Astrocyte (in vitro differentiated cells and primary cell): ENCODE results near the gene DTD2. TPM values are rescaled to one million over a fixed set of nuclear protein-coding genes. Genes with fewer than 3 reads are reported as not detected.

Experiments
- DNase-seq: peaks from one replicate; pipeline ENCODE4 v3.0.0-alpha.2; 2010; ENCODE audit warnings: low read depth
- FAIRE-seq: peaks from 2 replicates; lab custom pipeline; 2011; peaks lifted over from hg19 to GRCh38; lab: Jason Lieb, UNC
- H2AFZ ChIP-seq: 2 replicates; pipeline ENCODE4 v1.6.0; 2012; ENCODE audit warnings: low read depth, low read length, inconsistent platforms
- H3K27ac ChIP-seq: 2 replicates; pipeline ENCODE4 v1.5.1; 2011; ENCODE audit warnings: low read depth, low read length, inconsistent platforms
- H3K27me3 ChIP-seq: 2 replicates; pipeline ENCODE4 v1.6.0; 2011; ENCODE audit warnings: low read length, inconsistent platforms; ENCODE audit not compliant: insufficient read depth
- H3K36me3 ChIP-seq: 2 replicates; pipeline ENCODE4 v1.5.1; 2011; ENCODE audit warnings: low read length, inconsistent platforms; ENCODE audit not compliant: insufficient read depth
- H3K4me1 ChIP-seq: 2 replicates; pipeline ENCODE4 v1.5.1; 2011; ENCODE audit warnings: low read length, inconsistent platforms; ENCODE audit not compliant: insufficient read depth
- H3K4me2 ChIP-seq: 2 replicates; pipeline ENCODE4 v1.6.0; 2012; ENCODE audit warnings: low read length, inconsistent platforms
- H3K4me3 ChIP-seq: 2 replicates; pipeline ENCODE4 v1.5.1; 2011; ENCODE audit warnings: low read depth, mild to moderate bottlenecking, low read length, inconsistent platforms; ENCODE audit not compliant: insufficient read depth
- H3K79me2 ChIP-seq: 2 replicates; pipeline ENCODE4 v1.6.0; 2012; ENCODE audit warnings: mild to moderate bottlenecking, low read length, inconsistent platforms; ENCODE audit not compliant: insufficient read depth
- H3K9ac ChIP-seq: 2 replicates; pipeline ENCODE4 v1.6.0; 2012; ENCODE audit warnings: mild to moderate bottlenecking, low read length, inconsistent platforms
- H3K9me3 ChIP-seq: 2 replicates; pipeline ENCODE4 v1.5.1; 2012; ENCODE audit warnings: low read depth, mild to moderate bottlenecking, low read length, inconsistent platforms; ENCODE audit not compliant: insufficient read depth
- H4K20me1 ChIP-seq: 2 replicates; pipeline ENCODE4 v1.6.0; 2012; ENCODE audit warnings: low read length, inconsistent platforms; ENCODE audit not compliant: insufficient read depth
- H3K27ac Mint-ChIP-seq: one replicate; pipeline ENCODE4 v1.8.0; 2021; ENCODE audit warnings: mild to moderate bottlenecking, mixed read lengths; ENCODE audit not compliant: unreplicated experiment
- H3K27me3 Mint-ChIP-seq: one replicate; pipeline ENCODE4 v1.8.0; 2021; ENCODE audit warnings: low read depth, mixed read lengths; ENCODE audit not compliant: unreplicated experiment
- H3K36me3 Mint-ChIP-seq: one replicate; pipeline ENCODE4 v1.8.0; 2021; ENCODE audit warnings: low read depth, mixed read lengths; ENCODE audit not compliant: unreplicated experiment
- H3K4me1 Mint-ChIP-seq: one replicate; pipeline ENCODE4 v1.8.0; 2021; ENCODE audit warnings: low read depth, mixed read lengths; ENCODE audit not compliant: unreplicated experiment
- H3K4me3 Mint-ChIP-seq: one replicate; pipeline ENCODE4 v1.8.0; 2021; ENCODE audit warnings: mild to moderate bottlenecking, moderate library complexity, mixed read lengths; ENCODE audit not compliant: unreplicated experiment
- H3K9me3 Mint-ChIP-seq: one replicate; pipeline ENCODE4 v1.8.0; 2021; ENCODE audit warnings: mild to moderate bottlenecking, mixed read lengths; ENCODE audit not compliant: unreplicated experiment
- EZH2 ChIP-seq: IDR thresholded peaks from 2 replicates; pipeline ENCODE4 v1.6.1; 2012; ENCODE audit warnings: mild to moderate bottlenecking, low read length, inconsistent platforms; ENCODE audit not compliant: insufficient read depth
- total RNA-seq: library from RNA; stranded (reverse); gene quantifications from 2 replicates; pipeline ENCODE4 v1.2.1, GENCODE V29; 2021
- TF ChIP-seq, protein P1 (sequence below): IDR thresholded peaks from 2 replicates; pipeline ENCODE4 v1.5.1; 2011; ENCODE audit warnings: low read depth, mild to moderate bottlenecking, inconsistent platforms, low read length, moderate library complexity; ENCODE audit not compliant: insufficient read depth

Gene DTD2
- total RNA-seq, 1 donor from 2014 or later: 22.6 TPM

DNA sequence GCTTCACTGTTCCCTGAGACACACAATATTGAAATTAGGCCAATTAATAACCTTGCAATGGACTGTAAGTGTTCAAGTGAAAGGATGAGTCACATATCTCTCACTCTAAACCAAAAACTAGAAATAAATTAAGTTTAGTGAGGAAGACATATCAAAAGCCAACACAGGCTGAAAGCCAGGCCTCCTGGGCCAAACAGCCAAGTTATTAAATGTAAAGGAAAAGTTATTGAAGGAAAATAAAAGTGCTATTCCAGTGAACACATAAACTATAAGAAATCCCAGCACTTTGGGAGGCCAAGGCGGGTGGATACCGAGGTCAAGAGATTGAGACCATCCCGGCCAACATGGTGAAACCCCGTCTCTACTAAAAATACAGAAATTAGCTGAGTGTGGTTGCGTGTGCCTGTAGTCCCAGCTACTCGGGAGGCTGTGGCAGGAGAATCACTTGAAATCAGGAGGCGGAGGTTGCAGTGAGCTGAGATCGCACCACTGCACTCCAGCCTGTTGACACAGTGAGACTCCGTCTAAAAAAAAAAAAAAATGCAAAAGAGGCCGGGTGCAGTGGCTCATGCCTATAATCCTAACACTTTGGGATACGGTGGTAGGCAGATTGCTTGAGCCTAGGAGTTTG lies 26.6 kb downstream of the DTD2 start:
- Histone ChIP-seq H3K4me2 (no peak overlapping the region), H3K4me1 (no peaks in the 10 kb centered on the region), H2AFZ (no peak overlapping the region), H3K36me3 (no peaks in the 10 kb centered on the region), H3K27ac (no peak overlapping the region), H3K27me3 (no peaks in the 10 kb centered on the region), H3K4me3 (no peak overlapping the region), H3K79me2 (no peaks in the 10 kb centered on the region), H3K9ac (no peak overlapping the region), H4K20me1 (no peaks in the 10 kb centered on the region), H3K9me3 (peaks cover 4% of the 10 kb centered on the region)
- DNase-seq (no peak), FAIRE-seq (no peak)
- Mint-ChIP-seq H3K9me3 (peaks cover 6% of the 10 kb centered on the region), H3K36me3 (peaks cover 8% of the 10 kb centered on the region), H3K4me1 (no peaks in the 10 kb centered on the region), H3K27ac (no peak overlapping the region), H3K27me3 (no peaks in the 10 kb centered on the region), H3K4me3 (no peak overlapping the region)
- TF ChIP-seq EZH2: no peak
- TF ChIP-seq, protein P1, sequence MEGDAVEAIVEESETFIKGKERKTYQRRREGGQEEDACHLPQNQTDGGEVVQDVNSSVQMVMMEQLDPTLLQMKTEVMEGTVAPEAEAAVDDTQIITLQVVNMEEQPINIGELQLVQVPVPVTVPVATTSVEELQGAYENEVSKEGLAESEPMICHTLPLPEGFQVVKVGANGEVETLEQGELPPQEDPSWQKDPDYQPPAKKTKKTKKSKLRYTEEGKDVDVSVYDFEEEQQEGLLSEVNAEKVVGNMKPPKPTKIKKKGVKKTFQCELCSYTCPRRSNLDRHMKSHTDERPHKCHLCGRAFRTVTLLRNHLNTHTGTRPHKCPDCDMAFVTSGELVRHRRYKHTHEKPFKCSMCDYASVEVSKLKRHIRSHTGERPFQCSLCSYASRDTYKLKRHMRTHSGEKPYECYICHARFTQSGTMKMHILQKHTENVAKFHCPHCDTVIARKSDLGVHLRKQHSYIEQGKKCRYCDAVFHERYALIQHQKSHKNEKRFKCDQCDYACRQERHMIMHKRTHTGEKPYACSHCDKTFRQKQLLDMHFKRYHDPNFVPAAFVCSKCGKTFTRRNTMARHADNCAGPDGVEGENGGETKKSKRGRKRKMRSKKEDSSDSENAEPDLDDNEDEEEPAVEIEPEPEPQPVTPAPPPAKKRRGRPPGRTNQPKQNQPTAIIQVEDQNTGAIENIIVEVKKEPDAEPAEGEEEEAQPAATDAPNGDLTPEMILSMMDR: no peak

DNA sequence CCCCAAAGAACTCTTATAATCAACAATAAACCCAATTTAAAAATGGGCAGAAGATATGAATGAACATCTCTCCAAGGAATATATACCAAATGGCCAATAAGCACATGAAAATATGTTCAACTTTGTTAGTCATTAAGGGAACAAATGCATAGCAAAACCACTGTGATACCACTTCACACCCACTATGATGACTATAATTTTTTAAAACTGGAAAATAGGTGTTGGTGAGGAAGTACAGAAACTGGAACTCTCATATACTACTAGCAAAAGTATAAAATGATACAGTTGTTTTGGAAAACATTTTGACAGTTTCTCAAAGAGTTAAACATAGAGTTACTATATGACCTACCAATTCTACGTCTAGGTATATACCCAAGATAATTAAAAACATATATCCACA lies 27.5 kb downstream of the DTD2 start:
- Histone ChIP-seq H3K27ac (no peak overlapping the region), H3K27me3 (no peaks in the 10 kb centered on the region), H3K9ac (no peak overlapping the region), H3K4me2 (no peak overlapping the region), H3K4me3 (no peak overlapping the region), H3K4me1 (no peaks in the 10 kb centered on the region), H2AFZ (no peak overlapping the region), H3K36me3 (no peaks in the 10 kb centered on the region), H3K79me2 (no peaks in the 10 kb centered on the region), H3K9me3 (peaks cover 4% of the 10 kb centered on the region), H4K20me1 (no peaks in the 10 kb centered on the region)
- TF ChIP-seq, protein P1: no peak
- no peak for TF ChIP-seq EZH2
- FAIRE-seq: no peak
- no peaks in the 10 kb centered on the region for H3K27me3 Mint-ChIP-seq
- DNase-seq: no peak
- H3K27ac Mint-ChIP-seq: no peak overlapping the region
- H3K4me1 Mint-ChIP-seq: no peaks in the 10 kb centered on the region
- H3K9me3 Mint-ChIP-seq: peaks cover 6% of the 10 kb centered on the region
- no peak overlapping the region for H3K4me3 Mint-ChIP-seq
- peaks cover 5% of the 10 kb centered on the region for H3K36me3 Mint-ChIP-seq

DNA sequence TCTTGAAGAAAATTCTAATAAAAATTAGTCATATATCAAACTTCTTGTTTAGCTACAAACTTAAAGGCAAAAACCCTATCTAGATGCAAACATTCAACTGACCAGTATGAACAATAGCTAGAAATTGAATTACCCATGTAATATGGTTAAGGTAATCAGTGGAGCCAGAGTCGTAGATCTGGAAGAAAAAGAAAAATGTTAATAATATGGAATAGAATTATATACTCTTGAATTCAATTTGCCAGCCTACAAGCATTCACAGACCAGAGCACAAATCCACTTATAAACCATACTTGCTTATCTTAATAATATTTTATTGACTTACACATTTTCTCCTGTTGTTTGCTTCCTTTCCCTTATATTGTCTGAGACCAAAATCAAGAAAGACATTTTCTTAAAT lies 29.3 kb downstream of the DTD2 start:
- no peak overlapping the region for H3K9ac ChIP-seq
- no peak overlapping the region for H2AFZ ChIP-seq
- H3K36me3 Mint-ChIP-seq: peaks cover 5% of the 10 kb centered on the region
- no peaks in the 10 kb centered on the region for H3K27me3 Mint-ChIP-seq
- H4K20me1 ChIP-seq: no peaks in the 10 kb centered on the region
- DNase-seq: no peak
- FAIRE-seq: no peak
- no peaks in the 10 kb centered on the region for H3K4me1 ChIP-seq
- no peak overlapping the region for H3K4me3 Mint-ChIP-seq
- no peaks in the 10 kb centered on the region for H3K4me1 Mint-ChIP-seq
- no peak for TF ChIP-seq EZH2
- TF ChIP-seq, protein P1: no peak
- no peak overlapping the region for H3K4me3 ChIP-seq
- no peaks in the 10 kb centered on the region for H3K79me2 ChIP-seq
- no peak overlapping the region for H3K27ac Mint-ChIP-seq
- no peak overlapping the region for H3K27ac ChIP-seq
- H3K4me2 ChIP-seq: no peak overlapping the region
- H3K9me3 ChIP-seq: peaks cover 4% of the 10 kb centered on the region
- H3K27me3 ChIP-seq: no peaks in the 10 kb centered on the region
- peaks cover 6% of the 10 kb centered on the region for H3K9me3 Mint-ChIP-seq
- no peaks in the 10 kb centered on the region for H3K36me3 ChIP-seq
